ENCODE measurements around the gene ACVR1B. TPM values are rescaled to one million over a fixed set of nuclear protein-coding genes. Genes with fewer than 3 reads are reported as not detected.

The ACVR1B gene
- total and polyA plus RNA-seq, 2 of the 8 experiments (the other 6 are each of a cell fraction or from before 2014, with no cell fraction given), result 16.0 to 19.2 TPM

DNA sequence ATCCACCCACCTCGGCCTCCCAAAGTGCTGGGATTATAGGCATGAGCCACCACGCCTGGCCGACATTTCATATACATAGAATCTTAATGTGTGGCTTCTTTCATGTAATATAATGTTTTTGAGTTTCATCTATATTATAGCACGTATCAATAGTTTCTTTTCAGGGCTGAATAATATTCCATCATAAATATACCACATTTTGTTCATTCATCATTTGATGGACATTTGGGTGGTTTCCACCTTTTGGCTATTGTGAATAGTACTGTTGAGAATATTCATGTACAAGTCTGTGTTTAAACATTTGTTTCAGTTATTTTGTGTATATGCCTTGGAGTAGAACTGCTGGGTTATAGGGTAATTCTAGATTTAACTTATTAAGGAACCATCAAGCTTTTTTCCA lies 12.0 kb downstream of the ACVR1B start (continued):
- TF ChIP-seq POU5F1 (IDR thresholded peaks at IDR 0.05; ENCODE audit: low read depth, low read length), result no peak
